Measurements from ENCODE around the gene KRT37. TPM values are rescaled to one million over a fixed set of nuclear protein-coding genes. Genes with fewer than 3 reads are reported as not detected.

Gene KRT37
- total and polyA plus RNA-seq, 7 donors, result not detected

DNA sequence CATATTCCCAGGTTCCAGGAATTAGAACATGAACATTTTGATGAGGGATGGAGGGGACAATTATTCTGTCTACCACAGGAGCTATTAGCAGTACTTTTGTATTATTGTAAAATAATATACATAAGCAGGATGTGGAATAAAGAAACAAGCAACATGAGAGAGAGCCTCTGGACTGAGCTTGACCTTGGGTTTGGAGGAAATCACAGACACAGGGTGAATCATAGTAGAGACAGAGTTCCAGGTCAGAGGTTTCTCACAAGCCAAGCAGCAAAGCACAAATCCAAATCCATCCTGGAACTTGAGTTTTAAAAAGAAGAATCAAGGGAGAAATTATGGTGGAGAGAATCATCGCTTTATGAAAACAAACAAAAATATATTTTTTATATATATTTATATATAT is 32.1 kb downstream of the KRT37 start:
- Histone ChIP-seq H3K9me3 (no peaks in the 10 kb centered on the region), H3K4me3 (no peak overlapping the region), H3K27ac (no peak overlapping the region), H3K4me1 (no peaks in the 10 kb centered on the region), H3K27me3 (ENCODE audit: insufficient read depth in 3 of 3, low read length in 2 of 3) (no peaks in the 10 kb centered on the region), H3K36me3 (ENCODE audit: insufficient read depth in 1 of 2, low read depth in 1 of 2) (no peaks in the 10 kb centered on the region)
- DNase-seq (no peak), ATAC-seq (no peak)
- intact Hi-C loops (cut with DNase I), result no loop called here
- 96 to 100% (median 99%) methylated on average over 1 of the region's 1 CpG for WGBS, 3 donors
- TF ChIP-seq, protein P1, sequence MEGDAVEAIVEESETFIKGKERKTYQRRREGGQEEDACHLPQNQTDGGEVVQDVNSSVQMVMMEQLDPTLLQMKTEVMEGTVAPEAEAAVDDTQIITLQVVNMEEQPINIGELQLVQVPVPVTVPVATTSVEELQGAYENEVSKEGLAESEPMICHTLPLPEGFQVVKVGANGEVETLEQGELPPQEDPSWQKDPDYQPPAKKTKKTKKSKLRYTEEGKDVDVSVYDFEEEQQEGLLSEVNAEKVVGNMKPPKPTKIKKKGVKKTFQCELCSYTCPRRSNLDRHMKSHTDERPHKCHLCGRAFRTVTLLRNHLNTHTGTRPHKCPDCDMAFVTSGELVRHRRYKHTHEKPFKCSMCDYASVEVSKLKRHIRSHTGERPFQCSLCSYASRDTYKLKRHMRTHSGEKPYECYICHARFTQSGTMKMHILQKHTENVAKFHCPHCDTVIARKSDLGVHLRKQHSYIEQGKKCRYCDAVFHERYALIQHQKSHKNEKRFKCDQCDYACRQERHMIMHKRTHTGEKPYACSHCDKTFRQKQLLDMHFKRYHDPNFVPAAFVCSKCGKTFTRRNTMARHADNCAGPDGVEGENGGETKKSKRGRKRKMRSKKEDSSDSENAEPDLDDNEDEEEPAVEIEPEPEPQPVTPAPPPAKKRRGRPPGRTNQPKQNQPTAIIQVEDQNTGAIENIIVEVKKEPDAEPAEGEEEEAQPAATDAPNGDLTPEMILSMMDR (IDR thresholded peaks at IDR 0.05), result no peak

DNA sequence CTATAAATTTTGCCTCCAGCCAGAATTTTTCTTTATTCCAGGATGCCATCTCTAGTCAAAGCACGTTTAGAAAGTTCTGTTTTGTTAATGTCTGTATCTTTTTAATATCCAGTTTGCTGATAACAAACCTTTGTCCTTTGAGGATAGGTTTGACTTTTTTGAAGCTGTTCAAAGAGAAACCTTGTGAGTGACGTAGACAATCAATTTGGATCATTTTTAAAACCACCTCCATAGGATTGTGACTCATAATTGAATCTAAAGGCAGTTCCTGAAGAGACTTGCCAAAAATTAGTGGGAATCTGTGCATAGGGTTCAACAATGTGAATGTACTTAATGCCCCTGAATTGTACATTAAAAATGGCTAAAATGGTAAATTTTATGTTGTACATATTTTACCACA is 32.9 kb downstream of the KRT37 start:
- 64 to 78% (median 72%) methylated on average over 2 of the region's 2 CpGs for WGBS, 3 donors
- no peak for ATAC-seq
- no peaks in the 10 kb centered on the region for H3K27me3 ChIP-seq (ENCODE audit: insufficient read depth in 3 of 3, low read length in 2 of 3)
- H3K27ac ChIP-seq, result no peak overlapping the region
- H3K9me3 ChIP-seq, result peaks cover 6% of the 10 kb centered on the region
- DNase-seq, result no peak
- intact Hi-C loops (cut with DNase I), result no loop called here
- no peaks in the 10 kb centered on the region for H3K36me3 ChIP-seq (ENCODE audit: insufficient read depth in 1 of 2, low read depth in 1 of 2)
- no peaks in the 10 kb centered on the region for H3K4me1 ChIP-seq
- TF ChIP-seq, protein P1 (IDR thresholded peaks at IDR 0.05), result no peak
- no peak overlapping the region for H3K4me3 ChIP-seq

DNA sequence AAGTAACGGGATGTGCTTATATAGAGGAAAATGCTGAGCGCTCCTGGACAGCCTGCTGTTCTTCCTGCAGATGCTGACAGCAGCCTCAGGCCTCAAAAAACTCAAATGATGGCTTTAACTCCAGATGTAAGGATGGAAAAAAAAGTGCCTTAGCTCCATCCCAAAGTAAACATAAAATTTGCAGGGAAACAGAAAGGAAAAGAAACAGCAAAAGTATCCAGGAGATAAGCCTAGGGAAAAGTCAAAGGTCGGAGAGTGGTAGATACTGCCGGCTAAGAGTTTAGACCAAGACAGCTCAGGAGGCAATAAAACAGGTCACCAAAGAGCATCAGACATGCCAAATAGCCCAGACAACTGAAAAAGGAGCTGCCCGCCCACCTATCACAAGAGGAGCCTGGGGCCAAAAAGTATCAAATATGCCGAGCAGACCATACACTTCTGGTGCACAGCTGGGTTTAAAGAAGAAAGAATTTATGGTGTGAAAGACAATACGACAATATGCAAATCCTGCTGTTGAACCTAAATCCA is 33.9 kb downstream of the KRT37 start:
- TF ChIP-seq, protein P1 (IDR thresholded peaks at IDR 0.05), result no peak
- intact Hi-C loops (cut with DNase I), result no loop called here
- WGBS, 3 donors, result 60 to 68% (median 67%) methylated on average over 7 of the region's 7 CpGs
- Histone ChIP-seq H3K27ac (no peak overlapping the region), H3K36me3 (ENCODE audit: insufficient read depth in 1 of 2, low read depth in 1 of 2) (no peaks in the 10 kb centered on the region), H3K4me3 (no peak overlapping the region), H3K27me3 (ENCODE audit: insufficient read depth in 3 of 3, low read length in 2 of 3) (no peaks in the 10 kb centered on the region), H3K9me3 (peaks cover 14% of the 10 kb centered on the region), H3K4me1 (no peaks in the 10 kb centered on the region)
- DNase-seq (no peak), ATAC-seq (no peak)

DNA sequence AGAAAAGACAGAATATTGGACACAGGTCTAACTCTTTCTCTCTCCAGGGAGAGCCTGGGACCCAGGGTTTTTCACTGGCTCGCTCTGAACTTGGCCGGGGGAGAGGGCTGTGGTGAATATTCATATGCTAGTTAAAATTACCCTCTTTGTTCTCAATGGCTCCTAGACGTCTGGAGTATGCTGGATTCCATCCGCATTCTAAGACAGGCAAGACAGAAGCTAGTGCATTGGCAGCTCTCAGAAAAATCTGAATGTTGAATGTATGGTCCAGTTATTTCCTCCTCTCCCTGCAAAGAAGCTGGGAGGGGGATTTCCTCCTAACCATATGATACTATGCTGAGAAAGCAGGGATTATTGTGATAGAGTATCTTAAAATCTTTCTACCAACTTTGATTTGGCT is 36.7 kb downstream of the KRT37 start:
- 73 to 80% (median 78%) methylated on average over 4 of the region's 4 CpGs for WGBS, 3 donors
- Histone ChIP-seq H3K27ac (no peak overlapping the region), H3K9me3 (peaks cover 14% of the 10 kb centered on the region), H3K27me3 (ENCODE audit: insufficient read depth in 3 of 3, low read length in 2 of 3) (no peaks in the 10 kb centered on the region), H3K36me3 (ENCODE audit: insufficient read depth in 1 of 2, low read depth in 1 of 2) (no peaks in the 10 kb centered on the region), H3K4me3 (no peak overlapping the region), H3K4me1 (no peaks in the 10 kb centered on the region)
- TF ChIP-seq, protein P1 (IDR thresholded peaks at IDR 0.05), result no peak
- DNase-seq (no peak), ATAC-seq (no peak)
- intact Hi-C loops (cut with DNase I), result no loop called here

DNA sequence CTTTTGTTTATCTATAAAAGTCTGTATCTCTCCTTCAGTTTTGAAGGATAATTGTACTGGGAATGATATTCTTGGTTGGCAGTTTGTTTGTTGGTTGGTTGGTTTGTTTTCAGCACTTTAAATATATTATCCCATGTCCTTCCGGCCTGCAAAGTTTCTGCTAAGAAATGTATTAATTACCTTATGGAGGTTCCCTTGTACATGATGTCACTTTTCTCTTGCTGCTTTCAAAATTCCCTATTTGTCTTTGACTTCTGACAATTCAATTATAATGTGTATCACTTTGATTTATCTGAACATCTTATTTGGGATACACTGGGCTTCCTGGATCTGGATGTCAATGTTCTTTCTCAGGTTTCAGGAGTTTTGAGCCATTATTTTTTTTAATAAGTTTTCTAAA is 38.2 kb downstream of the KRT37 start:
- WGBS, 3 donors, result 90 to 100% (median 97%) methylated on average over 1 of the region's 1 CpG
- Histone ChIP-seq H3K9me3 (peaks cover 14% of the 10 kb centered on the region), H3K36me3 (ENCODE audit: insufficient read depth in 1 of 2, low read depth in 1 of 2) (no peaks in the 10 kb centered on the region), H3K27me3 (ENCODE audit: insufficient read depth in 3 of 3, low read length in 2 of 3) (no peaks in the 10 kb centered on the region), H3K4me1 (no peaks in the 10 kb centered on the region), H3K27ac (no peak overlapping the region), H3K4me3 (no peak overlapping the region)
- ATAC-seq (no peak), DNase-seq (no peak)
- TF ChIP-seq, protein P1 (IDR thresholded peaks at IDR 0.05), result no peak
- intact Hi-C loops (cut with DNase I), result no loop called here

Measured in psoas muscle (tissue), 8 donors.